GM12874 (cell line): Measurements from ENCODE around the gene DACT1.

ENCODE experiments used
- CTCF ChIP-seq: IDR thresholded peaks from 2 replicates; pipeline ENCODE4 v1.5.1; 2011; ENCODE audit warnings: low read depth, mild to moderate bottlenecking, control low read depth, low read length, moderate library complexity; ENCODE audit not compliant: insufficient read depth

DACT1 gene

GRCh38 chr14:58629281-58629680, 8.5 kb upstream of the DACT1 start:
- no peak for TF ChIP-seq CTCF

- no peak for TF ChIP-seq CTCF
Observed at GRCh38 chr14:58631732-58632131, 6.0 kb upstream of the DACT1 start.

- no peak for TF ChIP-seq CTCF
Observed at GRCh38 chr14:58633831-58634230, 3.9 kb upstream of the DACT1 start.

GRCh38 chr14:58634406-58635090, 3.2 kb upstream of the DACT1 start:
- no peak for TF ChIP-seq CTCF

GRCh38 chr14:58635091-58635830, 2.5 kb upstream of the DACT1 start:
- no peak for TF ChIP-seq CTCF

- TF ChIP-seq CTCF = no peak
Observed at GRCh38 chr14:58636129-58636528, 1.6 kb upstream of the DACT1 start.

- no peak for TF ChIP-seq CTCF
Observed at GRCh38 chr14:58637040-58637390, 747 bp upstream of the DACT1 start.
